ENCODE data around the gene GMPPB. TPM values are rescaled to one million over a fixed set of nuclear protein-coding genes. Genes with fewer than 3 reads are reported as not detected.
A peak's percentile ranks its signal among the peaks of the same experiment; 100 is the strongest.

The GMPPB gene
- total and polyA plus RNA-seq, 8 donors = 14.4 to 81.7 (median 34.9) TPM

- Histone ChIP-seq H3K36me3 (peaks cover 9 to 58% (median 41%) of the 10 kb centered on the region in 4 donors), H3K4me3 (peak overlapping the region; percentile 55 to 60 (median 58)), H3K9me3 (no peaks in the 10 kb centered on the region), H3K27ac (peak overlapping the region in 4 of 5 donors; percentile 69 to 79 (median 70)), H3K27me3 (no peaks in the 10 kb centered on the region), H3K4me1 (peaks cover 27 to 58% (median 50%) of the 10 kb centered on the region in 4 donors)
- no peak for TF ChIP-seq CTCF (IDR thresholded peaks at IDR 0.05)
- no peak for TF ChIP-seq EP300 (IDR thresholded peaks at IDR 0.05)
- TF ChIP-seq POLR2A (IDR thresholded peaks at IDR 0.05) = no peak
- no peak for TF ChIP-seq POLR2AphosphoS5 (IDR thresholded peaks at IDR 0.05)
- DNase-seq = peak in 1 of 2 donors; percentile 57
- WGBS, 5 donors = 6 to 10% (median 7%) methylated on average over 33 of the region's 33 CpGs; no CpG with 5 or more reads in 1 of the 5 donors
- intact Hi-C loops (cut with DNase I; ENCODE audit: low total_unique reads) = loop anchor here (10.0 kb wide), 1 partner anchor 116 kb away; no protein-coding TSS in a partner anchor
Measured at GRCh38 chr3:49718858-49719213, 4.9 kb downstream of the GMPPB start.

GRCh38 chr3:49717959-49718857 is 5.5 kb downstream of the GMPPB start:
- H3K27ac ChIP-seq = no peak overlapping the region
- H3K9me3 ChIP-seq = no peaks in the 10 kb centered on the region
- no peaks in the 10 kb centered on the region for H3K27me3 ChIP-seq
- no peak for TF ChIP-seq EP300 (IDR thresholded peaks at IDR 0.05)
- TF ChIP-seq CTCF (IDR thresholded peaks at IDR 0.05) = no peak
- TF ChIP-seq POLR2A (IDR thresholded peaks at IDR 0.05) = no peak
- TF ChIP-seq POLR2AphosphoS5 (IDR thresholded peaks at IDR 0.05) = no peak
- DNase-seq = peak in 1 of 2 donors; percentile 60
- WGBS, 5 donors = 48 to 69% (median 49%) methylated on average over 52 to 75 of the region's 75 CpGs
- H3K36me3 ChIP-seq = peaks cover 9 to 62% (median 44%) of the 10 kb centered on the region in 4 donors
- intact Hi-C loops (cut with DNase I; ENCODE audit: low total_unique reads) = loop anchor here (10.0 kb wide), 1 partner anchor 117 kb away; no protein-coding TSS in a partner anchor
- H3K4me3 ChIP-seq = peak overlapping the region in 3 of 4 donors; percentile 55 to 60 (median 59)
- H3K4me1 ChIP-seq = peaks cover 27 to 56% (median 47%) of the 10 kb centered on the region in 4 donors

GRCh38 chr3:49717211-49717958 is 6.4 kb downstream of the GMPPB start:
- Histone ChIP-seq H3K36me3 (peaks cover 9 to 66% (median 48%) of the 10 kb centered on the region in 4 donors), H3K27ac (no peak overlapping the region), H3K27me3 (no peaks in the 10 kb centered on the region), H3K4me1 (peaks cover 19 to 48% (median 39%) of the 10 kb centered on the region in 4 donors), H3K4me3 (no peak overlapping the region), H3K9me3 (no peaks in the 10 kb centered on the region)
- DNase-seq = no peak
- intact Hi-C loops (cut with DNase I; ENCODE audit: low total_unique reads) = loop anchor here (10.0 kb wide), 1 partner anchor 117 kb away; no protein-coding TSS in a partner anchor
- TF ChIP-seq CTCF (IDR thresholded peaks at IDR 0.05) = no peak
- no peak for TF ChIP-seq POLR2A (IDR thresholded peaks at IDR 0.05)
- TF ChIP-seq POLR2AphosphoS5 (IDR thresholded peaks at IDR 0.05) = no peak
- TF ChIP-seq EP300 (IDR thresholded peaks at IDR 0.05) = no peak
- WGBS, 5 donors = 89 to 99% (median 91%) methylated on average over 12 to 14 of the region's 14 CpGs

GRCh38 chr3:49716691-49717210 is 7.0 kb downstream of the GMPPB start:
- H3K36me3 ChIP-seq = peaks cover 7 to 65% (median 46%) of the 10 kb centered on the region in 4 donors
- 84 to 94% (median 93%) methylated on average over 5 to 16 of the region's 16 CpGs for WGBS, 5 donors
- no peak overlapping the region for H3K27ac ChIP-seq
- H3K4me3 ChIP-seq = no peak overlapping the region
- H3K4me1 ChIP-seq = peaks cover 13 to 42% (median 33%) of the 10 kb centered on the region in 4 donors
- H3K9me3 ChIP-seq = no peaks in the 10 kb centered on the region
- H3K27me3 ChIP-seq = no peaks in the 10 kb centered on the region
- intact Hi-C loops (cut with DNase I; ENCODE audit: low total_unique reads) = loop anchor here (10.0 kb wide), 1 partner anchor 118 kb away; no protein-coding TSS in a partner anchor
- TF ChIP-seq EP300 (IDR thresholded peaks at IDR 0.05) (no peak), POLR2AphosphoS5 (IDR thresholded peaks at IDR 0.05) (no peak), CTCF (IDR thresholded peaks at IDR 0.05) (no peak), POLR2A (IDR thresholded peaks at IDR 0.05) (no peak)
- DNase-seq = peak in 1 of 2 donors; percentile 11

Data from stomach (tissue), 9 donors.